ENCODE data around the gene SCUBE1.

SCUBE1 gene

DNA sequence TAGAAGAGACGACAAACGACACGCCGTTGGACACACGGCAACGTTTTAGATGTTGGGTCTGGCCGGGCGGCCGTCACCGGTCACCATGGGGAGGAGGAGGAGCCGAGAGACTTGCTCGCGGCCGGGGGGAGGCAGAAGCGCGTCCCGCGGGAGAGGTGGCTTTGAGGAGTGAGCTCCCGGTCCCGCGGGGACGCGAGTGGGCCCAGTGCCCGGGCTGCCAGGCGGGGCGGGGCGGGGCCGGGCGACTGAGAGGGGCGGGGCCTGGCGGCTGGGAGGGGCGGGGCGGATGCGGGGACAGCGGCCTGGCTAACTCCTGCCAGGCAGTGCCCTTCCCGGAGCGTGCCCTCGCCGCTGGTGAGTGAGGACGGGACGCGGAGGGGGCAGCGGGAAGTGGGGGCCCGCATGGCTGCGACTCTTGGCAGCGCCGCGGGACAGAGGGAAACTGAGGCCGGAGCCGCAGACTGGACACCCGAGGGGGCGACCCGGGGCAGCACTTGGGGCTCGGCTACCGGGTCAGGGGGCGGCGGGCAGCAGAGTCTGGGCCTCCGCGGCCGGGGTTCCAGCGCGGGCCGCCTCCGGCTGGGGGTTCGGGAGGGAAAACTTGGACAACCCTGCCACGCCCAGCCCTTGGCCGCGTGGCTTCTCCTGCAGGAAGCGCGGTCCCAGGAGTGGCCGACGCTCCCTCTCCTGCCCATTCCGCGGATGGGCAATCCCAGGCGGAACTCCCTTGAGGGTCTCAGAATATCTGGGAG lies 191.7 kb downstream of the SCUBE1 start, which contains the start of gene TSPO:
Gene TSPO (plus strand): TSS at position 309 of the 752 bp plus-strand sequence. CDS start 7,680 bp downstream, outside the sequence.
- no peak for DNase-seq

DNA sequence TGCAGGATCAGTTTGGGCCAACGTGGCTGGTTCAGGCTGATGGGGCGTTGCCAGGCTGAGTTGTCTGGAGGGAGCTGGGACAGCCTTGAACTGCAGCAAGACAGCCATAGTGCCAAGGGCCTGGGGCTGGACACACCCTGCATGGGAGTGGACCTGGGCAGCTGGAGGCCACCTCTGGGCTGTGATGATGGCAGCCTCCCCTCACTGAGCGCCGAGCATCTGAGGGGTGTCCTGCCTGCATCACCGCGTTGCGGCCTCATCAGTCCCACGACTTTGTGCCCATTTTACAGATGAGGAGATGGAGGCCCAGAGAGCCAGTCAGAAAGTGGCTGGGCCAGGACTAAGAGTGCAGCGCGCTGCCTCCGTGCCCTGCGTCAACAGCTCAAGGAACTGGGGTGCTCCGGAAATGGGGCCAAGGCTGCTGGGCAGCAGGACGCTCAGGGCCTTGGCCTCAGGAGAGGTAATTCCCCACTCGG lies 192.4 kb downstream of the SCUBE1 start:
- no peak for DNase-seq

DNA sequence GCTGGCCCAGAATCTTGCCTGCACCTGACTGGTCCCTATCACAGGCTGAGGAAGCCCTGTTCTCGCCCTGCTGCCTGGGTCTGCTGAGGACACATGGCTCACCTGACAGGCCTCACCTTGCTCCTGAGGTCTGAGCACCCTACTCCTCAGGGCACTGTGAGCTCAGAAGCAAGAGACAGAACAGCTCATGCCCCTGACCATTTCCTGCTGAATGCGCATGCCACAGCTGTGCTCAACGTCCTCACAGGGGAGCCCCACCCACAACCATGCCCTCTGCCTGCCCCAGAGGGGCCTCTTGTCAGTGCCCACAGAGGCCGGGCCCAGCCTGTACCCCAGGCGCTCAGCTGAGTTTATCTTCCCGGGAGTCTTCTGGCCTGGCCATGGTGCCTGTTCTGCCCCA lies 194.6 kb downstream of the SCUBE1 start:
- no peak for DNase-seq

DNA sequence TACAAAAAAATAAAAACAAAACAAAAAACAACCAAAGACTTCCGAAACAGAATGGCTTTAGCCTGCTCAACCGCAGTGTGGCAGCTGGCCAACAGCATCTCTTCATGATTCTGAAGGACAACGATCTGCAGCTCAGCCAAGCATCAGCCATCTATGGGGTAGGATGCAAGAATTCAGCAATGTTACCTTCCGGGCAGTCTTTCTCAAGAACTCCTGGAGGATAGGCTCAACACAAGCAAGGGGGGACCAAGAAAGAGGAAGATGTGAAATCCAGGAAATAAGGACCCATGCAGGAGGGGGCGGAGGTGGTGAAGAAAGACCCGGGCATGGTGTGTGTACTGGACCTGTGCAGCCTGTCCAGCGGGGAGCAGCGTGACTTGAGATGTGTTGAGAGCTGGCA lies 195.4 kb downstream of the SCUBE1 start:
- no peak for DNase-seq

Measured in NCI-H774 (cell line).